Raji (cell line): ENCODE data around the gene SF3A2.

Experiments
- POLR2A ChIP-seq: IDR thresholded peaks from 2 replicates; pipeline ENCODE4 v1.6.1; 2011; ENCODE audit warnings: low read depth, low read length, control low read depth; ENCODE audit not compliant: insufficient read depth

SF3A2 gene

DNA sequence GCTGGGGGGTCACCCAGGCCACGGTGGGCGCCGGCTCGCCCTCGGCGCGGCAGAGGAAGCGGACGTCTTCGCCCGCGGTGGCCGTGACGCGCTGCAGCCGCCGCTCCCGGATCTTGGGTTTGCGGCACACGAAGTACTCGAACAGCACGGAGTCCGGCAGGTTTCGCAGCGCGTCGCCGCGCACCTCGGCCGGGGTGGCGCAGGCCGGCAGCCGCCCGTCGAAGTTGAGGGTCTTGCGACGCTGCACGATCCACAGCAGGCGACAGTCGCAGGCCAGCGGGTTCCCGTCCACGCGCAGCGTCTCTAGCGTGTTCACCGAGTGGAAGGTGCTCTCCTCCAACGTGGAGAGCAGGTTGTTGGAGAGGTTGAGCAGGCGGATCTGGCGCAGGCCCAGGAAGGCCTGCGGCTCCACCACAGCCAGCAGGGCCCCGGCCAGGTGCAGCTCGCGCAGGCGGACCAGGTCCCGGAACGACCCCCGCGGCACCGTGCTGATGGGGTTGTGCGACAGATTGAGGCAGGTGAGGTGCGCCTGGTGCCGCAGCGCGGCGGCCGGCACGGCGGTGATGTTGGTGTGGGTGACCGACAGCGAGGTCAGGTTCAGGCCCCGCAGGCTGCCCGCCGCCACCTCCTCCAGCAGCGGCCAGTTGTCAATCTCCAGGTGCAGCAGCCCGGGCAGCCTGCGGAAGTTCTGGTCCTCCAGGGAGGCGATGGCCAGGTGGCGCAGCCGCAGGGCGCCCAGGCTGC lies 54.0 kb downstream of the SF3A2 start:
- TF ChIP-seq POLR2A, result no peak

DNA sequence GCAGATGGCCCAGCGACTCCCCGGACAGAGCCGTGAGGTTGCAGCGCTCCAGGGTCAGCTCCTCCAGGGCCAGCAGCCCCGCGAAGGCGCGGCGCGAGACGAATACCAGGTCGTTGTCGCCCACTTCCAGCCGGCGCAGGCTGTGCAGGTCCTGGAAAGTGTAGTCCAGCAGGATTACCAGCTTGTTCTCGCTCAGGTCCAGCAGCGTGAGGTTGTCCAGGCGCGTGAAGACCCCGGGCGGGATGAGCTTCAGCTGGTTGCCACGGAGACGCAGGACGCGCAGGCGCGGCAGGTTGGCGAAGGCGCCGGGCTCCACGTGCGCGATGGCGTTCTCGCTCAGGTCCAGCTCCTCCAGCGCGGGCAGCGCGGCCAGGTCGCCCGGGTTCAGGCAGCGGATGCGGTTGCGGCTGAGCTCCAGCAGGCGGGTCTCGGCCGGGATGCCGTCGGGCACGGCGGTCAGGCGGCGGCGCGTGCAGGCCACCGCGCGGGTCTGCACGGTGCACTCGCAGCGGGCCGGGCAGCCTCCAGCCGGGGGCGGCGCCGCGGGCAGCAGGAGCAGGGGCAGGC lies 54.6 kb downstream of the SF3A2 start:
- no peak for TF ChIP-seq POLR2A

DNA sequence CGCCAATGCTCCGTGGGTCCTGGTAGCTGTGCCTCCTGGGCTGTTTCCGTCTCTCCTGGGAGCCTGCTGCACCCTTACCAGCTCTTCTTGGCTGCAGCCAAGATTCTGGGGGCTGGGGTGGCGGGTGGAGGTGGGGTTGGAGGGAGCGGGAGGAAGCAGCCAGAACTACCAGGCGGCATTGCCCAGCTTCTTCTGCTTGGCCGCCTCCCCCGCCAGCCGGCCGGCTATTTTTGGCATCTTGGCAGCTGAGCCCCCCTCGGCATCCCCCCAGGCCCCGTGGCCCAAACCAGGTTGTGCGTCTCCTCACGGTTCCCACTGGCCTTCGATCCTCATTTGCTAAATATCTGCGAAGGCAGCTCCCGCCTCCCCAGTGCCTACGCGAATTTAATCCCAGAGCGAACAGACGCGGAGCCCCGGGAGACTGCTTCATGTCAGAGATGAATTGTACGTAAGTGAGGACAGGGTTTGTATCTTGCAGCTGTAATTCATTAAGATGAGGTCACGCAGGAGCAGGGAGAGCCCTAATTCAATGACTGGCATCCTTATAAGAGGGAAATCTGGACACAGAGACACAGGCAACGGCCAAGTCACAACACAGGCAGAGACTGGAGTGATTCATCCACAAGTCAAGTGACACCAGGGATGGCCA lies 58.2 kb downstream of the SF3A2 start:
- no peak for TF ChIP-seq POLR2A

DNA sequence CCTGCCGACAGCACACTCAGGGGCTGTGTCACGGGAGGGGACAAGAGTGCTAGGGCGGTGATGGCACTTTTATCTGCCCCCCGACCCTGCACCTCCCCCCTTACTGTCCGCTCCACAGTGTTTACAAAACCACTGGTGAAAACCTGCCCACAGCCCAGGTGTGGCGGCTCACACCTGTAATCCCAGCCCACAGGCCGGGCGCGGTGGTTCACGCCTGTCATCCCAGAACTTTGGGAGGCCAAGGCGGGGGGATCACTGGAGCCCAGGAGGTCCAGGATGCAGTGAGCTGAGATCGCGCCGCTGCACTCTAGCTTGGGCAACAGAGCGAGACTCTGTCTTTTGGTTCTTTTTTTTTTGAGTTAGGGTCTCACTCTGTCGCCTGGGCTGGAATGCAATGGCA lies 59.5 kb downstream of the SF3A2 start:
- TF ChIP-seq POLR2A, result no peak
